HG02571 (cell line): Measurements from ENCODE around the gene DNAJC1.
"Not testable (repeated sequence)": the region's sequence is repeated elsewhere in the genome, so short reads cannot be mapped to it uniquely, and the experiment has no call there.

ENCODE experiments used
- ATAC-seq: cut with Tn5 transposase; IDR thresholded peaks from one replicate; pipeline ENCODE4 v1.9.1; 2021; ENCODE audit warnings: mild to moderate bottlenecking, moderate library complexity; ENCODE audit not compliant: unreplicated experiment

Gene DNAJC1, protein sequence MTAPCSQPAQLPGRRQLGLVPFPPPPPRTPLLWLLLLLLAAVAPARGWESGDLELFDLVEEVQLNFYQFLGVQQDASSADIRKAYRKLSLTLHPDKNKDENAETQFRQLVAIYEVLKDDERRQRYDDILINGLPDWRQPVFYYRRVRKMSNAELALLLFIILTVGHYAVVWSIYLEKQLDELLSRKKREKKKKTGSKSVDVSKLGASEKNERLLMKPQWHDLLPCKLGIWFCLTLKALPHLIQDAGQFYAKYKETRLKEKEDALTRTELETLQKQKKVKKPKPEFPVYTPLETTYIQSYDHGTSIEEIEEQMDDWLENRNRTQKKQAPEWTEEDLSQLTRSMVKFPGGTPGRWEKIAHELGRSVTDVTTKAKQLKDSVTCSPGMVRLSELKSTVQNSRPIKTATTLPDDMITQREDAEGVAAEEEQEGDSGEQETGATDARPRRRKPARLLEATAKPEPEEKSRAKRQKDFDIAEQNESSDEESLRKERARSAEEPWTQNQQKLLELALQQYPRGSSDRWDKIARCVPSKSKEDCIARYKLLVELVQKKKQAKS

GRCh38 chr10:22003177-22003963 lies at the start of gene DNAJC1:
Gene DNAJC1 (minus strand): TSS chr10:22003730. CDS start chr10:22003434, 296 bp downstream.
- ATAC-seq, result peak; percentile 97

- no peak for ATAC-seq
Observed at GRCh38 chr10:22053048-22053447, 49.5 kb upstream of the DNAJC1 start.

DNA sequence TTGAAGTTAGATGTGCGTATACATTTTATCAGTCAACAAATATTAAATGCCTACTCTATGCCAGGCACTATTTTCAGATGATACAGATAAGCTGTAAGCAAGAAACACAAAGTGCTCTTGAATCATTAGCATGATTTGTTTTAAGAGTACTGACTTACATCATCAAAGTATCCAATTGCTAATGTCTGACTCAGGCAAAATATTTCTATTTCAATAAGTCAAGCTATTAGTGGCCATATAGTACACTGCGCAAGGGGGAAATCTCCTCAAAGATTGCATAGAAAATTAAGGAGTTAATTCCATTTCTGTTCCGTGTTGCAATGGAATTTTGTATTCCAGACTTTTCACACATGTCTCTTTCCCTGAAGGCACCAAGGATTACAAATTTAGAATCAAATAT lies 46.1 kb upstream of the DNAJC1 start:
- ATAC-seq, result no peak

GRCh38 chr10:22047812-22048211 lies 44.3 kb upstream of the DNAJC1 start:
- no peak for ATAC-seq

DNA sequence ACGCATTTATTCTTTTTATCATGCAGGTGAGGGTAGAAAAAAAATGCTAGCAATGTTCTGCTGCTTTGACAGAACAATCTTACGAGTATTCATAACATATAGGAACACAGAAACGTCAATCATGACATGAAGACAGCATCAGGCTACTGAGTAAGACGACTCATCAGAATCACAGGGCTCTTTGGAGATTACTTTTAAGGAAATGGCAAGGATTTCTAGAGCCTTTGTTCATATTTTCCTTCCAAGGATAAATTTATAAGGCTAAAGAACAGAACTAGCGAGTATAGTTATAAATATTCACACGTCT lies 39.8 kb upstream of the DNAJC1 start:
- no peak for ATAC-seq

DNA sequence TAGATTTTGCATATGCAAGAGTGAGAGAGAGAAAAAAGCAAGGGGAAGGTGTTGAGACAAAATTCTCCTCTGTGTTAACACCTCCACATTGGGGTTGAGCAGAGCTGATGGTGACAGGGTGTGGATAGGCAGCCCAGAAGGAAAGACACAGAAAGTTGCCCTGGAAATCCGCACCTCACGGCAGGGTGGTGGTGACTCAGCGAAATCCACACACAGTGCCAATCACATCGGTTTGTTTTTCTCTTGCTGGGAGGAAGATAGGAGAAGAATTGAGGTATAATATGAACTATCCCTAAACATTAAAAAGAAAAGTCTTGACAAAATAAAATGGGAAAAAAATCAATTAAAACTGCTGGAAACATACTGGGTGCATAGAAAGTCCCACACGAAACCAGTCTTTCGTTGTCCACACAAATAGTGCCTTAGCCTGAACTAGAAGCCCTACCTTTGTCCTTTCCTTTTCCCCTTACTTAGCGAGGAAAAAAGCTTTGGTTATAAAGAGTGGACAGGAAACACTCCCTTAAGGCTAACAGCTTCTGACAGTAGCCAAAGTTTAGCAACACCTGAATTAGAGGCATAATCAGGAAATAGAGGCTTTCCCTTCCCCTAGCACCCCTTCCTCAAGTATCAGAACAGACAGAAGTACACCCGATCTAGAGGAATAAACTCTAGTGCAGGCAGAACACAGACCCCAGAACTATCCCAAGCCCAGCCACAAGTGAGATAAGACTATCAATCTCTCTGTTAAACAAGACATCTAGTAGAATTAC lies 39.2 kb upstream of the DNAJC1 start:
- no peak for ATAC-seq

DNA sequence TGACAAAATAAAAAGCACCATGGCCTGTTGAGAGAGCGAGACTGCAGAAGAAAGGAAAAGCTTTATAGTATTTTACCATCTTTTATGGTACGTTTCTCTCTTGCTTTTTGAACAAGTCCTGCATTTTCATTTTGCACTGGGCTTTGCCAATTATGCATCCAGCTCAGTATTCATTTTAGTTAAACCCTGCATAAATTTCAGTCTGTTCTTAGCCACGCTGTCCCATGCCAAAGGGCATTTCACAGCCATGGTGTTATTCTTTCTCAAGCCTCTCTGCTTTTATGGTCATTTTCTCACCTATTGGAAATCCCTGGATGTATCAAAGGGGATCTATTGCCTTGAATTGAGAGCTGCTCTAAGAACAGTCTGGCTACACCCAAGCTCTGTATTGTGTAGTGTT lies 30.8 kb upstream of the DNAJC1 start:
- no peak for ATAC-seq

DNA sequence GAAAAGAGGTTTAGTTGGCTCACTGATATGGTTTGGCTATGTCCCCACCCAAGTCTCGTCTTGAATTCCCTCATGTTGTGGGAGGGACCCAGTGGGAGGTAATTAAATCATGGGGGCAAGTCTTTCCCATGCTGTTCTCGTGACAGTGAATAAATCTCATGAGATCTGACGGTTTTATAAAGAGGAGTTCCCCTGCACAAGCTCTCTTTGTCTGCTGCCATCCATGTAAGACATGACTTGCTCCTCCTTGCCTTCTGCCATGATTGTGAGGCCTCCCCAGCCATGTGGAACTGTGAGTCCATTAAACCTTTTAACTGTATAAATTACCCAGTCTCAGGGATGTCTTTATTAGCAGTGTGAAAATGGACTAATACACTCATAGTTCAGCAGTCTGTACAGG lies 28.7 kb upstream of the DNAJC1 start:
- not testable (repeated sequence) for ATAC-seq

DNA sequence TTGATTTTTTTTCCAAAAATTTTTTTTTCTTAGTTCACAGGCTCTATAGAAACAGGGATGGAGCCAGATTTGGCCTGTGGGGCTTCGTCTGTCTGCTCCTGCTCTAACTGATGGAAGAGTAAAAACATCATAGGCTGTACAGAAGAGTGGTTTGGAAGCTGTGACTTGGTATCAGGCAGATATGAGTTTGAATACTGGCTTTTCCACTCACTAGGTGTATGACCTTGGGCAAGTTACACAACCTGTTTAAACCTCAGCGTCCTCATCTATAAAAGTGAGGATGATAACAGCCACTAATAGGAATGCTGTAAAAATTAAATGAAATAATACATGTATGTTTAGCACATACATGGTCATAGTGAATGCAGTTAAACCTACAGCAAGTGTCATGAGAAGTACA lies 26.9 kb upstream of the DNAJC1 start:
- ATAC-seq, result no peak

DNA sequence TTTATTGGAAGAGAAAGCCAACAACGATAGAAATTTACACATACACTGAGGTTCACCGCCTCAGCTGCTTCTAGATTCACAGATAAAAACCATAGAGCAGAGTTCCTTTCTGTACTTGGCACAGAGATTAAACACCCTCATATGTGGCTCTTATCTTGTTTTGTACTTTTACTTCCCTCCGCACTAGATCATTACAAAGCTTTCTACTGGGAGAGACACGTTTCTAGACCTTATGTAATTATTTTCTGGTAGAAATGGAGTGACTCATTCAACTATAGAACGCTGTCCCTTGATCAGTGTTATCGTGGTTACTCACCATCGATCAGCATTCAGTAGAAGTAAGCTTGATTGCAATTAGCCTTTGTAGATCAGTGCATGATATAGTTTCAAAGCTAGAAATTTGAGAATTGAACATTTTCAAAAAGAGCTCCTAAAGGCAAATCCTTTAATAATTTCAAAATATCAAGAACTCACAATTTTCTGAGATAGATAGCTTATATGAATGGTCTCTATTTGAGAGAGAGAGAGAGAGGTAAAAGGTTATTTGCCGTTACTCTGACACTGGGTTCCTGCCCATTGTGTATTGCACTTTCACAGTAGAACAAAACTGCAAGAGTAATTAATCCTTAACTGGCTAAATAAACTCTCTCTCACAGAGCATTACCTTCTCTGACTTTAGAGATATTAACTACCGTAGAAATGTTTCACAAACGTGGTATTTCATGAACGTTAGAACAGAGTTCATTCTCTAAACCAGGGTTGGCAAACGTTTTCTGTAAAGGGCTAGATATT lies 26.1 kb upstream of the DNAJC1 start:
- no peak for ATAC-seq

DNA sequence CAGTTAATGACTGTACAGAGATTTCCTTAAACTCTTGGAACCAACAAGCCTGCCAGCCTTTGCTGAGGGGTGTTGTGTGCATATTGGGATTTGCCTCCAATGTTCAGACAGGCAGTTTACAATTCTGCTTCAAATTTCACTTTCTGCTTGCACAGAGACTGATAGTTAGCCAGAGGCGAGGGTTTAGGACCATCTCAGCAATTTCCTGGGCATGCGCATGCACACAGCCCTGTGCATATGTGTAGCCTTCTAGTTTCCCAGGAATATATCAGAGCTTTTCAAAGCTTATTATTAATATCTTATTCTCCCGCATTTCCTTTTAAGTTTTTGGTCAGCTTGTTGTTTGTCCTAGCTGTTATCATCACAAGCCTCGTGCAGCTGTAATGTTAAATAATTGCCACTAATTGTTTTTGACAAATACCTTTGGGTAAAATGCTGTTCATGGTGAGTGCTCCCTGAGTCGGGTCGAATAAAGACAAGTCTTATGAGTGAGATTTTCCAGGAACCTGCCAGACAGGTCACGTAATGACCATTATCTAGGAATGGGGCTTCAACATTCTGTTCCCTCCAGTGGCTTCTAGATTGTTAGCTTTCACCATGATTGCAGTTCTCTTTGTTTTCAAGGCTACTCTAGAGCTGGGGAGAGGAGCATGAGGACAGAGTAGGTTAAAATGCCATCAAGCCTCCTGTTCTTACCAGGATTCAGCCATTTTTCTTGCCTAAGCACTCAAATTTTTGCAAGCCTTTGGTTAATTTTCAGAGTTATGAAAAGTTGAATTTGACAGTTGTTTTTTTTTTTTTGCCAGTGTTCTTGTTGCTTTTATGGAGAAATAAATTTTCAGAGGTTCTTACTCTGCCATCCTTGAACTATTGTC lies 24.1 kb upstream of the DNAJC1 start:
- ATAC-seq, result no peak

GRCh38 chr10:22026287-22026686 lies 22.8 kb upstream of the DNAJC1 start:
- no peak for ATAC-seq

DNA sequence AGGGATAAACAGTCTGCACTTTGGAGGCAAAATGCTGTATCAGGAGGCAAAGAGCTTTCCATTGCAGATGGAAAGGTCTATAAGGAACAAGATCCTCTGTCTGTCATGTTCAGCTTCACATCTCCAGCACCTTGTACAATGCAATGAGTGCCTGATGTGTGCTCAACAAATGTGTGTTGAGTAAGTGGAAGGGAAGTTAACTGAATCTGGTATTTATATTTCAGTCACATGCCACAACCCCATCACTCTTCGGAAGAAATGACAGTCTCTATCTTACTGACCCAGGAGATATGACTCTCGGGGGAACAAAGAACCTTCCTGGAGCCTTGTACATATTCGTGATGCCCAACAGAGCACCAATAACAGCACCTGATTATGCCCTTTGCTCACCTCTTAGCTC lies 20.0 kb upstream of the DNAJC1 start:
- no peak for ATAC-seq

- no peak for ATAC-seq
Observed at GRCh38 chr10:22022257-22023032, 18.9 kb upstream of the DNAJC1 start.

- not testable (repeated sequence) for ATAC-seq
Observed at GRCh38 chr10:22021144-22021543, 17.6 kb upstream of the DNAJC1 start.

- no peak for ATAC-seq
Observed at GRCh38 chr10:22017283-22018020, 13.9 kb upstream of the DNAJC1 start.

GRCh38 chr10:22016046-22016705 lies 12.6 kb upstream of the DNAJC1 start:
- no peak for ATAC-seq
